ENCODE measurements around the gene DNAJB6.
"Not testable (repeated sequence)": the region's sequence is repeated elsewhere in the genome, so short reads cannot be mapped to it uniquely, and the experiment has no call there.

DNAJB6 gene

GRCh38 chr7:157444843-157445135, 108.0 kb downstream of the DNAJB6 start:
- Histone ChIP-seq H3K4me1 (no peaks in the 10 kb centered on the region), H3K36me3 (no peaks in the 10 kb centered on the region), H3K9me3 (no peaks in the 10 kb centered on the region; the same call in 1 of the 2 replicates), H3K27me3 (peaks cover 5% of the 10 kb centered on the region; the same call in 1 of the 2 replicates), H3K4me3 (ENCODE audit: low read depth, low read length) (no peak overlapping the region)
- no peak for DNase-seq
- TF ChIP-seq CTCF (IDR thresholded peaks at IDR 0.05; ENCODE audit: low read depth, low read length), result no peak

- Histone ChIP-seq H3K27me3 (peaks cover 5% of the 10 kb centered on the region; the same call in 1 of the 2 replicates), H3K4me3 (ENCODE audit: low read depth, low read length) (no peak overlapping the region), H3K4me1 (no peaks in the 10 kb centered on the region), H3K9me3 (no peaks in the 10 kb centered on the region; the same call in 1 of the 2 replicates), H3K36me3 (no peaks in the 10 kb centered on the region)
- DNase-seq, result no peak
- TF ChIP-seq CTCF (IDR thresholded peaks at IDR 0.05; ENCODE audit: low read depth, low read length), result no peak
Observed at GRCh38 chr7:157445246-157445955, 108.6 kb downstream of the DNAJB6 start.

GRCh38 chr7:157445956-157446295, 109.1 kb downstream of the DNAJB6 start:
- no peaks in the 10 kb centered on the region; the same call in 1 of the 2 replicates for H3K9me3 ChIP-seq
- no peak for TF ChIP-seq CTCF (IDR thresholded peaks at IDR 0.05; ENCODE audit: low read depth, low read length)

GRCh38 chr7:157446322-157446721, 109.5 kb downstream of the DNAJB6 start:
- Histone ChIP-seq H3K27me3 (peaks cover 5% of the 10 kb centered on the region; the same call in 1 of the 2 replicates), H3K4me1 (no peaks in the 10 kb centered on the region), H3K4me3 (ENCODE audit: low read depth, low read length) (no peak overlapping the region), H3K36me3 (no peaks in the 10 kb centered on the region), H3K9me3 (no peaks in the 10 kb centered on the region; the same call in 1 of the 2 replicates)
- DNase-seq, result no peak
- no peak for TF ChIP-seq CTCF (IDR thresholded peaks at IDR 0.05; ENCODE audit: low read depth, low read length)

More at GRCh38 chr7:157445956-157446295, 109.1 kb downstream of the DNAJB6 start:
- no peaks in the 10 kb centered on the region for H3K36me3 ChIP-seq
- H3K4me3 ChIP-seq (ENCODE audit: low read depth, low read length), result no peak overlapping the region
- no peaks in the 10 kb centered on the region for H3K4me1 ChIP-seq
- DNase-seq, result no peak
- peaks cover 5% of the 10 kb centered on the region; the same call in 1 of the 2 replicates for H3K27me3 ChIP-seq

GRCh38 chr7:157454003-157454402, 117.2 kb downstream of the DNAJB6 start:
- H3K9me3 ChIP-seq; H3K4me1 ChIP-seq; H3K4me3 ChIP-seq (ENCODE audit: low read depth, low read length); H3K36me3 ChIP-seq; DNase-seq: not testable (repeated sequence)
- H3K27me3 ChIP-seq, result peaks cover 12% of the 10 kb centered on the region

GRCh38 chr7:157457355-157458253, 120.8 kb downstream of the DNAJB6 start:
- no peaks in the 10 kb centered on the region for H3K4me1 ChIP-seq
- H3K4me3 ChIP-seq (ENCODE audit: low read depth, low read length), result no peak overlapping the region
- H3K9me3 ChIP-seq, result no peaks in the 10 kb centered on the region
- no peak for DNase-seq
- H3K36me3 ChIP-seq, result no peaks in the 10 kb centered on the region
- no peak for TF ChIP-seq CTCF (IDR thresholded peaks at IDR 0.05; ENCODE audit: low read depth, low read length)
- H3K27me3 ChIP-seq, result peaks cover 12% of the 10 kb centered on the region
